Kidney (tissue), 14 donors: ENCODE measurements around the gene EN2. TPM values are rescaled to one million over a fixed set of nuclear protein-coding genes. Genes with fewer than 3 reads are reported as not detected.

Experiments used
- DNase-seq, 5 donors: peaks; one replicate each; pipeline ENCODE4 v3.0.0-alpha.2; 2013 to 2020
- FAIRE-seq: peaks from 2 replicates; lab custom pipeline; 2012; peaks lifted over from hg19 to GRCh38; lab: Jason Lieb, UNC
- H3K27ac ChIP-seq, 2 donors: one replicate each; pipeline ENCODE4 v1.7.0; 2013; ENCODE audit warnings: low read depth in 2 of 2, low read length in 2 of 2, inconsistent platforms in 1 of 2
- H3K27me3 ChIP-seq: one replicate; pipeline ENCODE4 v1.7.1; 2013; ENCODE audit warnings: low read length, inconsistent platforms; ENCODE audit not compliant: control insufficient read depth, insufficient read depth
- H3K36me3 ChIP-seq, 3 donors: one replicate each; pipeline versions ENCODE4 v1.7.0 to v1.7.1; 2013; ENCODE audit warnings: low read length in 3 of 3, control low read depth in 1 of 3, inconsistent platforms in 1 of 3; ENCODE audit not compliant: insufficient read depth in 3 of 3, control insufficient read depth in 2 of 3
- H3K4me1 ChIP-seq, 3 donors: one replicate each; pipeline versions ENCODE4 v1.7.0 to v1.7.1; 2013; ENCODE audit warnings: low read length in 3 of 3, inconsistent platforms in 1 of 3, low read depth in 1 of 3; ENCODE audit not compliant: control insufficient read depth in 2 of 3, insufficient read depth in 2 of 3
- H3K4me3 ChIP-seq, 3 donors: one replicate each; pipeline versions ENCODE4 v1.7.0 to v1.8.1; 2013; ENCODE audit warnings: low read length in 3 of 3, control low read depth in 1 of 3, inconsistent platforms in 1 of 3
- H3K9ac ChIP-seq, 3 donors: one replicate each; pipeline versions ENCODE4 v1.7.0 to v1.7.1; 2013; ENCODE audit warnings: low read length in 3 of 3, control low read depth in 1 of 3, inconsistent platforms in 1 of 3
- H3K9me3 ChIP-seq, 3 donors: one replicate each; pipeline versions ENCODE4 v1.7.0 to v1.7.1; 2013; ENCODE audit warnings: low read length in 3 of 3, control low read depth in 1 of 3, inconsistent platforms in 1 of 3; ENCODE audit not compliant: control insufficient read depth in 2 of 3, insufficient read depth in 1 of 3
- CTCF ChIP-seq: IDR thresholded peaks from 3 replicates; pipeline ENCODE4 v1.5.1; 2012; ENCODE audit warnings: mild to moderate bottlenecking, moderate library complexity, borderline replicate concordance; ENCODE audit not compliant: insufficient read depth; ENCODE audit errors: extremely low read depth
- intact Hi-C: fragments of 100-400 bp; cut with DNase I; formaldehyde crosslinking; loops from one replicate; pipeline ENCODE4 v1.11.1; 2022
- polyA plus RNA-seq: library from polyadenylated mRNA; stranded (reverse); fragments of 350-450 nt; fragmentation: Illumina TruSeq; extraction: RNeasy Lipid Tissue Mini Kit (QIAGEN cat#74804); gene quantifications from one replicate; pipeline ENCODE4 v1.2.3, GENCODE V29; 2014; ENCODE audit warnings: low read depth, low replicate concordance; ENCODE audit not compliant: insufficient read depth
- total RNA-seq: library from RNA; stranded (reverse); fragmentation: NEBNext Ultra II Directional; extraction: Animal tissue kit (Norgen Biotek cat#: 25700); gene quantifications from one replicate; pipeline ENCODE4 v1.2.1, GENCODE V29; 2021
- donor health status: control.
- donor health status: control.
- donor health status: control.
- donor health status: control.
- donor health status: control.
- donor health status: DM: yes; HTN: yes; CAD: no.
- donor health status: Normal renal cell carcinoma (clear cell type).

The EN2 gene
- total and polyA plus RNA-seq, 2 donors from 2014 or later: 0.13 TPM; not detected in 1

- no peak overlapping the region for H3K4me3 ChIP-seq
- intact Hi-C loops: no loop called here
- no peaks in the 10 kb centered on the region for H3K9me3 ChIP-seq
- FAIRE-seq (no peak), DNase-seq (peak in 1 of 5 donors; percentile 50)
- no peak overlapping the region for H3K27ac ChIP-seq
- TF ChIP-seq CTCF: no peak
- no peak overlapping the region for H3K9ac ChIP-seq
- H3K27me3 ChIP-seq: peaks cover 82% of the 10 kb centered on the region
- peaks cover 0 to 4% (median 0%) of the 10 kb centered on the region in 3 donors for H3K4me1 ChIP-seq
- H3K36me3 ChIP-seq: no peaks in the 10 kb centered on the region
Measured at GRCh38 chr7:155508376-155509358, 50.7 kb downstream of the EN2 start.

GRCh38 chr7:155509359-155509724 lies 51.4 kb downstream of the EN2 start:
- no peak for FAIRE-seq

GRCh38 chr7:155509725-155510551 lies 52.0 kb downstream of the EN2 start:
- Histone ChIP-seq H3K27ac (no peak overlapping the region), H3K27me3 (peaks cover 86% of the 10 kb centered on the region), H3K9me3 (no peaks in the 10 kb centered on the region), H3K4me3 (no peak overlapping the region), H3K4me1 (peaks cover 0 to 4% (median 0%) of the 10 kb centered on the region in 3 donors), H3K9ac (no peak overlapping the region), H3K36me3 (no peaks in the 10 kb centered on the region)
- FAIRE-seq (no peak), DNase-seq (peak in 4 of 5 donors; percentile 39 to 70 (median 42))
- TF ChIP-seq CTCF: no peak
- intact Hi-C loops: no loop called here

More at GRCh38 chr7:155509359-155509724, 51.4 kb downstream of the EN2 start:
- H3K27me3 ChIP-seq: peaks cover 87% of the 10 kb centered on the region
- H3K9me3 ChIP-seq: no peaks in the 10 kb centered on the region
- no peak overlapping the region for H3K4me3 ChIP-seq
- no peaks in the 10 kb centered on the region for H3K36me3 ChIP-seq
- intact Hi-C loops: no loop called here
- no peak for DNase-seq
- H3K27ac ChIP-seq: no peak overlapping the region
- TF ChIP-seq CTCF: no peak
- H3K4me1 ChIP-seq: peaks cover 0 to 4% (median 0%) of the 10 kb centered on the region in 3 donors
- no peak overlapping the region for H3K9ac ChIP-seq
